HG03565 (cell line): ENCODE data around the gene TLE6.
A peak's percentile ranks its signal among the peaks of the same experiment; 100 is the strongest.
"Not testable (repeated sequence)": the region's sequence is repeated elsewhere in the genome, so short reads cannot be mapped to it uniquely, and the experiment has no call there.

Experiments used
- ATAC-seq: cut with Tn5 transposase; IDR thresholded peaks from one replicate; pipeline ENCODE4 v1.9.1; 2021; ENCODE audit warnings: mild to moderate bottlenecking, moderate library complexity; ENCODE audit not compliant: unreplicated experiment

Gene TLE6

GRCh38 chr19:3027292-3027691, 49.9 kb downstream of the TLE6 start:
- no peak for ATAC-seq

- no peak for ATAC-seq
Measured at GRCh38 chr19:3027981-3028304, 50.6 kb downstream of the TLE6 start.

GRCh38 chr19:3028305-3029064, 51.1 kb downstream of the TLE6 start:
- no peak for ATAC-seq

- no peak for ATAC-seq
Measured at GRCh38 chr19:3029065-3029923, 51.9 kb downstream of the TLE6 start, which contains the start of gene TLE2. TLE2 (minus strand) TSS chr19:3029280; CDS start chr19:3028904, 376 bp downstream.

- ATAC-seq, result no peak
Measured at GRCh38 chr19:3031607-3031867, 54.2 kb downstream of the TLE6 start.

- ATAC-seq, result no peak
Measured at GRCh38 chr19:3033595-3034405, 56.4 kb downstream of the TLE6 start.

- ATAC-seq, result no peak
Measured at GRCh38 chr19:3034406-3034655, 57.0 kb downstream of the TLE6 start.

GRCh38 chr19:3034656-3035541, 57.5 kb downstream of the TLE6 start:
- no peak for ATAC-seq

- ATAC-seq, result peak; percentile 82
Measured at GRCh38 chr19:3035542-3036118, 58.3 kb downstream of the TLE6 start.

- ATAC-seq, result peak; percentile 37
Measured at GRCh38 chr19:3036119-3036976, 59.0 kb downstream of the TLE6 start.

GRCh38 chr19:3036977-3037544, 59.7 kb downstream of the TLE6 start:
- not testable (repeated sequence) for ATAC-seq

- ATAC-seq, result no peak
Measured at GRCh38 chr19:3038214-3038613, 60.9 kb downstream of the TLE6 start.

- no peak for ATAC-seq
Measured at GRCh38 chr19:3039125-3039524, 61.8 kb downstream of the TLE6 start.

- no peak for ATAC-seq
Measured at GRCh38 chr19:3039641-3040077, 62.3 kb downstream of the TLE6 start.

- no peak for ATAC-seq
Measured at GRCh38 chr19:3041327-3041726, 64.0 kb downstream of the TLE6 start.

GRCh38 chr19:3041761-3042620, 64.6 kb downstream of the TLE6 start:
- ATAC-seq, result no peak

GRCh38 chr19:3042621-3043267, 65.4 kb downstream of the TLE6 start:
- no peak for ATAC-seq
